Stimulated activated CD4-positive, alpha-beta T cell treated with anti-CD3 and anti-CD28 coated beads, Interleukin-12 subunit alpha, Interleukin-12 subunit beta, amount 100 ng/mL, for 4 hours (primary cell): ENCODE measurements around the gene SMG6.
"Not testable (repeated sequence)": the region's sequence is repeated elsewhere in the genome, so short reads cannot be mapped to it uniquely, and the experiment has no call there.

Experiments
- DNase-seq: peaks from one replicate; pipeline ENCODE4 v3.0.0-alpha.2; 2020

Gene SMG6

GRCh38 chr17:2174468-2175293, 128.9 kb downstream of the SMG6 start:
- DNase-seq: no peak

- no peak for DNase-seq
These were observed 129.6 kb downstream of the SMG6 start for GRCh38 chr17:2174014-2174413.

- no peak for DNase-seq
These were observed 130.6 kb downstream of the SMG6 start for GRCh38 chr17:2172999-2173398.

- DNase-seq: no peak
These were observed 131.3 kb downstream of the SMG6 start for GRCh38 chr17:2172077-2172851.

GRCh38 chr17:2171702-2172076, 131.9 kb downstream of the SMG6 start:
- DNase-seq: no peak

GRCh38 chr17:2170023-2170422, 133.6 kb downstream of the SMG6 start:
- DNase-seq: peak; percentile 11

- DNase-seq: not testable (repeated sequence)
These were observed 137.9 kb downstream of the SMG6 start for GRCh38 chr17:2165723-2166122.

GRCh38 chr17:2158396-2158780, 145.2 kb downstream of the SMG6 start:
- no peak for DNase-seq

GRCh38 chr17:2157675-2158395, 145.8 kb downstream of the SMG6 start:
- no peak for DNase-seq

GRCh38 chr17:2157081-2157480, 146.5 kb downstream of the SMG6 start:
- DNase-seq: no peak

- no peak for DNase-seq
These were observed 146.9 kb downstream of the SMG6 start for GRCh38 chr17:2156666-2157065.

- no peak for DNase-seq
These were observed 148.0 kb downstream of the SMG6 start for GRCh38 chr17:2155573-2155972.

GRCh38 chr17:2151358-2152033, 152.1 kb downstream of the SMG6 start:
- no peak for DNase-seq

GRCh38 chr17:2150806-2151205, 152.8 kb downstream of the SMG6 start:
- no peak for DNase-seq

- no peak for DNase-seq
These were observed 153.7 kb downstream of the SMG6 start for GRCh38 chr17:2149934-2150333.

- no peak for DNase-seq
These were observed 157.3 kb downstream of the SMG6 start for GRCh38 chr17:2146132-2146871.

GRCh38 chr17:2144701-2145100, 158.9 kb downstream of the SMG6 start:
- DNase-seq: no peak

- no peak for DNase-seq
These were observed 160.3 kb downstream of the SMG6 start for GRCh38 chr17:2143332-2143731.

- not testable (repeated sequence) for DNase-seq
These were observed 160.9 kb downstream of the SMG6 start for GRCh38 chr17:2142682-2143081.

- no peak for DNase-seq
These were observed 162.9 kb downstream of the SMG6 start for GRCh38 chr17:2140683-2141082.

GRCh38 chr17:2138761-2139160, 164.8 kb downstream of the SMG6 start:
- DNase-seq: no peak

GRCh38 chr17:2138318-2138717, 165.3 kb downstream of the SMG6 start:
- DNase-seq: no peak
